Body of pancreas (tissue), 4 donors: ENCODE measurements around the gene DGKI. TPM values are rescaled to one million over a fixed set of nuclear protein-coding genes. Genes with fewer than 3 reads are reported as not detected.

Experiments used
- ATAC-seq: fragments of 150-250 bp; one replicate; pipeline ENCODE4 v1.9.1; 2016
- DNase-seq, 4 donors: peaks; one replicate each; pipeline ENCODE4 v3.0.0-alpha.2; 2019
- H3K27ac ChIP-seq, 4 donors: fragments of 200-600 bp; sonication (generic); 1 replicate in 3 of 4; 2 replicates in 1 of 4; pipeline versions ENCODE4 v1.5.1 to v1.6.1; 2016 to 2019; ENCODE audit warnings: mild to moderate bottlenecking in 1 of 4, mixed read lengths in 1 of 4, moderate library complexity in 1 of 4
- H3K27me3 ChIP-seq, 2 donors: fragments of 200-600 bp; sonication (generic); one replicate each; pipeline ENCODE4 v1.6.0; 2016; ENCODE audit warnings: mild to moderate bottlenecking in 1 of 2
- H3K36me3 ChIP-seq, 2 donors: fragments of 200-600 bp; sonication (generic); replicated peaks in 1 of 2; 2 replicates each; pipeline ENCODE4 v1.5.1; 2016; ENCODE audit warnings: low read depth in 2 of 2; ENCODE audit not compliant: insufficient read depth in 1 of 2
- H3K4me1 ChIP-seq: fragments of 200-600 bp; sonication (generic); one replicate; pipeline ENCODE4 v1.6.0; 2016
- H3K4me3 ChIP-seq, 2 donors: fragments of 200-600 bp; sonication (generic); 1 replicate in 1 of 2; 2 replicates in 1 of 2; pipeline ENCODE4 v1.5.1; 2016 to 2019
- H3K9me3 ChIP-seq, 3 donors: fragments of 200-600 bp; sonication (generic); 1 replicate in 2 of 3; 2 replicates in 1 of 3; pipeline ENCODE4 v1.5.1; 2016
- POLR2A ChIP-seq, 3 donors: fragments of 450-650 bp; IDR thresholded peaks; one replicate each; pipeline ENCODE4 v1.6.1; 2016; ENCODE audit warnings: antibody characterized with exemption in 3 of 3, mild to moderate bottlenecking in 2 of 3
- WGBS, 2 donors: methylation state at CpG; one replicate each; pipeline ENCODE4 v1.1.5; 2017; 5-methylcytosine and 5-hydroxymethylcytosine counted together
- intact Hi-C: fragments of 100-400 bp; cut with DNase I; formaldehyde crosslinking; loops from one replicate; pipeline ENCODE4 v1.15.1; 2023
- total RNA-seq, 2 donors: library from RNA; depleted of rRNA; stranded (reverse); fragments of >200 nt; gene quantifications; one replicate each; pipeline ENCODE4 v1.1.0, GENCODE V29; 2016
- TF ChIP-seq, protein P1 (sequence below), 7 experiments: fragments of 450-650 bp in 4 of 7; fragments of 200-600 bp in 3 of 7; sonication (generic) in 3 of 7; IDR thresholded peaks; one replicate each; pipeline ENCODE4 v1.5.1; 2016 to 2019; ENCODE audit warnings: antibody characterized with exemption in 7 of 7

Gene DGKI
- total RNA-seq, 2 donors from 2014 or later: 2.6 TPM; not detected in 1

DNA sequence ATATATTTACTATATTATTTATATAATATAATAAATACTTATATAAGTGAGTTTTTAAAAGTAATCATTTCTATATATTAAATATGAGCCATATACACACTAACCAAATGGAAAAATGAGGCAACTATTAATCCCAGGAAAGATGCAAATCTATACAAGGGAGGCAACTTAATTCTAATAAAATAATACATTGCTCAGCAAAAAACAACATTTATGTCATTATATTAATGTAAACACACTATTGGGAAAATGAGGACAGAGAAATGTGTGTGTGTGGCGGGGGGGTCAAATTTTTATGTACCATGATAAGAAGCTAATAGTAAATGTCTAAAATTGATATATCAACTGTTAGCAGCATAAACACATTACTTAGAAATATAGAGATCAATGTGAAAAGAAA, 23.3 kb upstream of the DGKI start:
- ATAC-seq (no peak), DNase-seq (no peak)
- peaks cover 0 to 6% of the 10 kb centered on the region in 2 donors for H3K36me3 ChIP-seq
- H3K9me3 ChIP-seq: no peaks in the 10 kb centered on the region
- H3K4me1 ChIP-seq: no peaks in the 10 kb centered on the region
- TF ChIP-seq, protein P1, sequence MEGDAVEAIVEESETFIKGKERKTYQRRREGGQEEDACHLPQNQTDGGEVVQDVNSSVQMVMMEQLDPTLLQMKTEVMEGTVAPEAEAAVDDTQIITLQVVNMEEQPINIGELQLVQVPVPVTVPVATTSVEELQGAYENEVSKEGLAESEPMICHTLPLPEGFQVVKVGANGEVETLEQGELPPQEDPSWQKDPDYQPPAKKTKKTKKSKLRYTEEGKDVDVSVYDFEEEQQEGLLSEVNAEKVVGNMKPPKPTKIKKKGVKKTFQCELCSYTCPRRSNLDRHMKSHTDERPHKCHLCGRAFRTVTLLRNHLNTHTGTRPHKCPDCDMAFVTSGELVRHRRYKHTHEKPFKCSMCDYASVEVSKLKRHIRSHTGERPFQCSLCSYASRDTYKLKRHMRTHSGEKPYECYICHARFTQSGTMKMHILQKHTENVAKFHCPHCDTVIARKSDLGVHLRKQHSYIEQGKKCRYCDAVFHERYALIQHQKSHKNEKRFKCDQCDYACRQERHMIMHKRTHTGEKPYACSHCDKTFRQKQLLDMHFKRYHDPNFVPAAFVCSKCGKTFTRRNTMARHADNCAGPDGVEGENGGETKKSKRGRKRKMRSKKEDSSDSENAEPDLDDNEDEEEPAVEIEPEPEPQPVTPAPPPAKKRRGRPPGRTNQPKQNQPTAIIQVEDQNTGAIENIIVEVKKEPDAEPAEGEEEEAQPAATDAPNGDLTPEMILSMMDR (IDR thresholded peaks at IDR 0.05): no peak
- no peak overlapping the region for H3K27ac ChIP-seq
- intact Hi-C loops: no loop called here
- no peak overlapping the region for H3K4me3 ChIP-seq
- 93 to 100% methylated on average over 1 of the region's 1 CpG for WGBS, 2 donors
- no peaks in the 10 kb centered on the region for H3K27me3 ChIP-seq

DNA sequence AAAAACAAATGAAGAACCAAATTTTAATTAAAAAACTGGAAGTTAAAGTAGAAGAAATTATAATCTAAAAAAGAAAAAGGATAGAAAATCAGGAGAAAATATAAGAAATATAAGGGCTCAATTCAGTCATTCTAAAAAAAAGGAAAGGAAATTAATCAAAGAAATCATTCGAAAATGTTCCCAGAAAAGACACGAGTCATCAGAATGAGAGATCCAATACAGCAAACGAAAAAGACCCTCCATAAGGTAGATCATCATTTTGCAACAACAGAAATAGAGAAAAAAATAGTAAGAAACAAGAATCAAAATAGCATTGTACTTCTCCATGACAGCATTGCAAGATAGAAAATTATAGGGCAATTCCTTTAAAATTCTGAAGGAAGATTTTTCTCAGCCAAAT, 22.5 kb upstream of the DGKI start:
- intact Hi-C loops: no loop called here
- Histone ChIP-seq H3K36me3 (peaks cover 0 to 5% of the 10 kb centered on the region in 2 donors), H3K27me3 (no peaks in the 10 kb centered on the region), H3K27ac (no peak overlapping the region), H3K9me3 (no peaks in the 10 kb centered on the region), H3K4me3 (no peak overlapping the region), H3K4me1 (no peaks in the 10 kb centered on the region)
- DNase-seq (no peak), ATAC-seq (no peak)
- 93 to 97% methylated on average over 3 of the region's 3 CpGs for WGBS, 2 donors
- TF ChIP-seq POLR2A (IDR thresholded peaks at IDR 0.05): no peak
- TF ChIP-seq, protein P1 (IDR thresholded peaks at IDR 0.05): no peak

DNA sequence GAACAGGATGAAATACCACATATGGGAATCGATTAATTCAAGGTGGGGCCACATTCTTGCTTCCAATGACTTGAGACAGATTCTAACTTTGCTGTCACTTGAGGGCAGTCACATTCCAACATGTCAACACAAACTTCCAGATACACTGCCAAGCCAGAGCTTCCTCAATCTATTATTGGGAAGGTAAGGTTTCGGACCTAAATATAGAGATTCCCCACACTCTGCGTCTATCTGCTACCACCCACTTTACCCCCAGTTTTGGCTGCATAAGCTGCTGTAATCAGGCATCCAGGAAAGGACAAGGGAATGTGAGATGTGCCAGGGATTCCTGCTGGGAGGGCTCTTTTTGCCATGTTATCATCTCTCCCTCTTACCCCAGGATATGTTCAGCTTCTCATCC, 20.5 kb upstream of the DGKI start:
- Histone ChIP-seq H3K27ac (no peak overlapping the region), H3K4me3 (no peak overlapping the region), H3K4me1 (no peaks in the 10 kb centered on the region), H3K27me3 (no peaks in the 10 kb centered on the region), H3K36me3 (peaks cover 0 to 4% of the 10 kb centered on the region in 2 donors), H3K9me3 (no peaks in the 10 kb centered on the region)
- 89 to 97% methylated on average over 3 of the region's 3 CpGs for WGBS, 2 donors
- no peak for TF ChIP-seq POLR2A (IDR thresholded peaks at IDR 0.05)
- TF ChIP-seq, protein P1 (IDR thresholded peaks at IDR 0.05): no peak
- no peak for ATAC-seq
- intact Hi-C loops: no loop called here
- no peak for DNase-seq

DNA sequence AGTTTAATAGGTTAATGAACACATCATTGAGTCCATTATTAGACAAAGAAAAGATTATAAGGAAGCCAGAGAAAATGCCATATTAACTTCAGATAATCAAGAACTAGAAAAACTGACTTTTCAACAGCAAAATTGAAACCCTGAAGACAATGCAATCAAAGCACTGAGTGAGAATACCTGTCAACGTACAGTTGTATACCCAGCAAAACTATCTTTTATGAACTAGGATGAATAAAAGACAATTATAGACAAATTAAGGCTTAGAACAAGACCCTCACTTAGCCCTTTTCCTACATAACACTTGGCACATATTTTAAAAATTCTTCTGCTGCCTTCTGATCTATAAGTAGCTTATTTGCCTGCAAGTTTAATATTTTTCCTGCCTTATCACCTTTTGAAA, 19.0 kb upstream of the DGKI start:
- no peak overlapping the region for H3K27ac ChIP-seq
- H3K36me3 ChIP-seq: peaks cover 0 to 4% of the 10 kb centered on the region in 2 donors
- no peak overlapping the region for H3K4me3 ChIP-seq
- ATAC-seq: no peak
- no peaks in the 10 kb centered on the region for H3K9me3 ChIP-seq
- WGBS, 2 donors: 97 to 100% methylated on average over 1 of the region's 1 CpG
- intact Hi-C loops: no loop called here
- TF ChIP-seq POLR2A (IDR thresholded peaks at IDR 0.05): no peak
- TF ChIP-seq, protein P1 (IDR thresholded peaks at IDR 0.05): no peak
- H3K4me1 ChIP-seq: no peaks in the 10 kb centered on the region
- no peaks in the 10 kb centered on the region for H3K27me3 ChIP-seq
- no peak for DNase-seq

DNA sequence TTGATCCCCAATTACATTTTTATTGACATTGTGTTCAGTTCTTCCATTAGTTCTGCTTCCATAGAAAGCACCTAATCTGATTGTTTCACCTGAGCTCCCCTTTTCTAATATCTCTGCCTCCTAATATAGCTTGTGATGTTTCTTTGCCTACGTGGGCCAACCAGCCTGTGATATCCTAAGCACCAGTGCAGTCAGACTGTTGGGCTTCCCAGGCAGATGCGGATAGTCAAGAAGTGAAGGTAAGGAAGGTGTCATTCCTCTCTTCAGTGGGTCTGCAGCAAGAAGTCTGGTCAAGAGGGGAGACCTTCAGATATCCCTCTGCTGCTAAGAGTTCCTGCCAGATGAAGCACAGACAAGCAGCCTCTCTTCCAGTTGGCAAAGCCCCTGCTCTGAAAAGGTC, 16.2 kb upstream of the DGKI start:
- H3K27ac ChIP-seq: no peak overlapping the region
- intact Hi-C loops: no loop called here
- TF ChIP-seq, protein P1 (IDR thresholded peaks at IDR 0.05): no peak
- TF ChIP-seq POLR2A (IDR thresholded peaks at IDR 0.05): no peak
- ATAC-seq: no peak
- no peak for DNase-seq
- H3K4me1 ChIP-seq: no peaks in the 10 kb centered on the region
- H3K36me3 ChIP-seq: peaks cover 0 to 4% of the 10 kb centered on the region in 2 donors
- WGBS, 2 donors: 89 to 97% methylated on average over 2 of the region's 2 CpGs
- H3K27me3 ChIP-seq: no peaks in the 10 kb centered on the region
- no peaks in the 10 kb centered on the region for H3K9me3 ChIP-seq
- H3K4me3 ChIP-seq: no peak overlapping the region
